Left ventricle myocardium inferior (tissue), 1 donor: ENCODE data around the gene APOL3. TPM values are rescaled to one million over a fixed set of nuclear protein-coding genes. Genes with fewer than 3 reads are reported as not detected.
A peak's percentile ranks its signal among the peaks of the same experiment; 100 is the strongest.
"Not testable (repeated sequence)": the region's sequence is repeated elsewhere in the genome, so short reads cannot be mapped to it uniquely, and the experiment has no call there.

Experiments
- DNase-seq: peaks from one replicate; pipeline ENCODE4 v3.0.0-alpha.2; 2020
- H3K27ac ChIP-seq: fragments of 200-600 bp; replicated peaks from 2 replicates; pipeline ENCODE4 v1.8.0; 2021
- H3K27me3 ChIP-seq: fragments of 200-600 bp; 2 replicates; pipeline ENCODE4 v1.8.0; 2021; ENCODE audit warnings: low read depth
- H3K36me3 ChIP-seq: fragments of 200-600 bp; 2 replicates; pipeline ENCODE4 v1.8.0; 2021
- H3K4me1 ChIP-seq: fragments of 200-600 bp; 2 replicates; pipeline ENCODE4 v1.8.0; 2021
- H3K4me3 ChIP-seq: fragments of 200-600 bp; 2 replicates; pipeline ENCODE4 v1.8.0; 2021; ENCODE audit warnings: mild to moderate bottlenecking, moderate library complexity
- H3K9me3 ChIP-seq: fragments of 200-600 bp; replicated peaks from 2 replicates; pipeline ENCODE4 v1.8.0; 2021
- CTCF ChIP-seq: fragments of 200-600 bp; IDR thresholded peaks from 2 replicates; pipeline ENCODE4 v1.8.0; 2021; ENCODE audit warnings: antibody characterized with exemption, mild to moderate bottlenecking, borderline replicate concordance
- intact Hi-C: fragments of 100-400 bp; cut with micrococcal nuclease; formaldehyde crosslinking; loops from one replicate; pipeline ENCODE4 v1.11.0; 2022
- long read RNA-seq: library from polyadenylated mRNA; unstranded; transcript quantifications from one replicate; pipeline ENCODE4 v2.0.0, GENCODE V29; 2021
- total RNA-seq: library from RNA; stranded (reverse); fragmentation: NEBNext Ultra II Directional; extraction: Animal tissue kit (Norgen Biotek cat#: 25700); gene quantifications from one replicate; pipeline ENCODE4 v1.2.1, GENCODE V29; 2021
- donor health status: DM: no; HTN: yes; CAD: no; lungs with severe emphysema.

Gene APOL3
- 21.3 TPM for total RNA-seq
- long read RNA-seq, partial matches to known transcripts: 0 of 2 reads
- long read RNA-seq, other reads (novel, unspliced or antisense): 0 of 2 reads

- Histone ChIP-seq H3K4me3 (peak within 1 kb of the TSS; percentile 71), H3K4me1 (peaks cover 63% of the 10 kb centered on the region)
Observed at GRCh38 chr22:36160499-36160942, at the start of gene APOL3. Gene APOL3, minus strand, starts transcription at chr22:36160755. Its CDS starts 11,700 bp downstream, at chr22:36149055.

GRCh38 chr22:36210224-36210623 is 49.7 kb upstream of the APOL3 start:
- TF ChIP-seq CTCF: no peak
- Histone ChIP-seq H3K9me3 (no peaks in the 10 kb centered on the region), H3K27me3 (no peaks in the 10 kb centered on the region), H3K4me1 (peaks cover 16% of the 10 kb centered on the region), H3K4me3 (no peak overlapping the region), H3K27ac (no peak overlapping the region), H3K36me3 (no peaks in the 10 kb centered on the region)
- intact Hi-C loops: no loop called here
- DNase-seq: no peak

More at GRCh38 chr22:36160499-36160942, at the start of gene APOL3:
- H3K36me3 ChIP-seq: no peaks in the 10 kb centered on the region
- intact Hi-C loops: no loop called here
- H3K27ac ChIP-seq: peak within 1 kb of the TSS; percentile 96
- DNase-seq: peak; percentile 86
- no peaks in the 10 kb centered on the region for H3K9me3 ChIP-seq
- TF ChIP-seq CTCF: no peak
- H3K27me3 ChIP-seq: no peaks in the 10 kb centered on the region

GRCh38 chr22:36209488-36209908 is 48.9 kb upstream of the APOL3 start:
- intact Hi-C loops, H3K9me3 ChIP-seq, H3K27ac ChIP-seq, H3K4me3 ChIP-seq, H3K27me3 ChIP-seq, H3K36me3 ChIP-seq, DNase-seq: not testable (repeated sequence)
- peaks cover 16% of the 10 kb centered on the region for H3K4me1 ChIP-seq

- Histone ChIP-seq H3K4me1 (peaks cover 16% of the 10 kb centered on the region), H3K4me3 (no peak overlapping the region), H3K27me3 (no peaks in the 10 kb centered on the region), H3K9me3 (no peaks in the 10 kb centered on the region), H3K36me3 (no peaks in the 10 kb centered on the region), H3K27ac (no peak overlapping the region)
- TF ChIP-seq CTCF: no peak
- no peak for DNase-seq
- intact Hi-C loops: no loop called here
Observed at GRCh38 chr22:36208914-36209313, 48.4 kb upstream of the APOL3 start.

- DNase-seq: no peak
- Histone ChIP-seq H3K9me3 (no peaks in the 10 kb centered on the region), H3K4me1 (peaks cover 16% of the 10 kb centered on the region), H3K27me3 (no peaks in the 10 kb centered on the region), H3K27ac (peak overlapping the region; percentile 33), H3K36me3 (no peaks in the 10 kb centered on the region), H3K4me3 (no peak overlapping the region)
- intact Hi-C loops: no loop called here
- no peak for TF ChIP-seq CTCF
Observed at GRCh38 chr22:36208162-36208765, 47.7 kb upstream of the APOL3 start.

GRCh38 chr22:36206255-36206654 is 45.7 kb upstream of the APOL3 start:
- Histone ChIP-seq H3K4me3 (no peak overlapping the region), H3K36me3 (no peaks in the 10 kb centered on the region), H3K4me1 (peaks cover 32% of the 10 kb centered on the region), H3K27ac (no peak overlapping the region), H3K27me3 (no peaks in the 10 kb centered on the region), H3K9me3 (no peaks in the 10 kb centered on the region)
- intact Hi-C loops: no loop called here
- TF ChIP-seq CTCF: no peak
- no peak for DNase-seq

- H3K27me3 ChIP-seq, intact Hi-C loops, H3K36me3 ChIP-seq, H3K4me3 ChIP-seq, DNase-seq, H3K9me3 ChIP-seq, H3K27ac ChIP-seq: not testable (repeated sequence)
- H3K4me1 ChIP-seq: peaks cover 28% of the 10 kb centered on the region
Observed at GRCh38 chr22:36205573-36205972, 45.0 kb upstream of the APOL3 start.
